HepG2 (cell line): ENCODE results near the gene IL11RA. TPM values are rescaled to one million over a fixed set of nuclear protein-coding genes. Genes with fewer than 3 reads are reported as not detected.

Source experiments
- AHDC1 ChIP-seq: sonication (generic); formaldehyde crosslinking; IDR thresholded peaks from 2 replicates; pipeline ENCODE4 v1.5.1; 2020; ENCODE audit warnings: mild to moderate bottlenecking, missing genetic modification reagents, borderline replicate concordance
- BCL6 ChIP-seq: IDR thresholded peaks from 2 replicates; pipeline ENCODE4 v1.6.1; 2016; ENCODE audit warnings: missing genetic modification reagents, missing compliant biosample characterization
- ESRRA ChIP-seq: sonication (generic); formaldehyde crosslinking; IDR thresholded peaks from 2 replicates; pipeline ENCODE4 v1.5.1; 2020; ENCODE audit warnings: mild to moderate bottlenecking, low read depth, missing genetic modification reagents
- FLYWCH1 ChIP-seq: sonication (generic); formaldehyde crosslinking; IDR thresholded peaks from 2 replicates; pipeline ENCODE4 v1.8.1; 2023; ENCODE audit warnings: mild to moderate bottlenecking, missing genetic modification reagents
- PATZ1 ChIP-seq: sonication (generic); formaldehyde crosslinking; IDR thresholded peaks from 2 replicates; pipeline ENCODE4 v1.4.0; 2020; ENCODE audit warnings: missing genetic modification reagents
- TOPORS ChIP-seq: sonication (generic); formaldehyde crosslinking; IDR thresholded peaks from 2 replicates; pipeline ENCODE4 v1.8.0; 2023; ENCODE audit warnings: mild to moderate bottlenecking, missing genetic modification reagents
- ZNF317 ChIP-seq: sonication (generic); formaldehyde crosslinking; IDR thresholded peaks from 2 replicates; pipeline ENCODE4 v1.5.0; 2020; ENCODE audit warnings: mild to moderate bottlenecking, missing genetic modification reagents
- ZNF883 ChIP-seq: sonication (generic); formaldehyde crosslinking; IDR thresholded peaks from 2 replicates; pipeline ENCODE4 v1.5.1; 2020; ENCODE audit warnings: mild to moderate bottlenecking, missing genetic modification reagents; ENCODE audit errors: not compliant biosample characterization
- polyA plus RNA-seq, 8 experiments: library from polyadenylated mRNA; depleted of rRNA in 3 of 8; stranded (reverse) in 7 of 8; unstranded in 1 of 8; fragments of >200 nt; fragmentation: Illumina TruSeq in 4 of 8; extraction: Trizol in 4 of 8; gene quantifications; 2 replicates each; pipeline versions ENCODE4 v1.2.1 to v1.2.3, GENCODE V29; 2011 to 2016; ENCODE audit warnings: low read depth in 4 of 8, missing spikeins in 1 of 8, mixed read lengths in 1 of 8; ENCODE audit not compliant: insufficient read depth in 1 of 8
- total RNA-seq, 5 experiments: library from RNA; depleted of rRNA; stranded (reverse); fragments of >200 nt; fragmentation: Illumina TruSeq; extraction: Trizol; gene quantifications; 2 replicates each; pipeline ENCODE4 v1.2.3, GENCODE V29; 2016; ENCODE audit warnings: low read depth in 1 of 5
- TF ChIP-seq, protein P1 (sequence below): sonication (generic); formaldehyde crosslinking; IDR thresholded peaks from 2 replicates; pipeline ENCODE4 v1.4.0; 2020; ENCODE audit warnings: mild to moderate bottlenecking, missing genetic modification reagents
- TF ChIP-seq, protein P2 (sequence below): IDR thresholded peaks from 2 replicates; pipeline ENCODE4 v1.4.0; 2020; ENCODE audit warnings: mild to moderate bottlenecking, missing genetic modification reagents
- TF ChIP-seq, protein P3 (sequence below): sonication (generic); formaldehyde crosslinking; IDR thresholded peaks from 2 replicates; pipeline ENCODE4 v1.4.0; 2020; ENCODE audit warnings: missing genetic modification reagents, borderline replicate concordance

IL11RA gene
- total and polyA plus RNA-seq, 2 of the 13 experiments (the other 11 are each of a cell fraction or from before 2014, with no cell fraction given): 2.0 to 4.2 TPM

- 0 out of 2 replicates have a peak, but pooled peaks have one; percentile 17 for TF ChIP-seq AHDC1 (CRISPR knock-in tag)
- TF ChIP-seq BCL6: peak; percentile 87
- TF ChIP-seq, protein P1, sequence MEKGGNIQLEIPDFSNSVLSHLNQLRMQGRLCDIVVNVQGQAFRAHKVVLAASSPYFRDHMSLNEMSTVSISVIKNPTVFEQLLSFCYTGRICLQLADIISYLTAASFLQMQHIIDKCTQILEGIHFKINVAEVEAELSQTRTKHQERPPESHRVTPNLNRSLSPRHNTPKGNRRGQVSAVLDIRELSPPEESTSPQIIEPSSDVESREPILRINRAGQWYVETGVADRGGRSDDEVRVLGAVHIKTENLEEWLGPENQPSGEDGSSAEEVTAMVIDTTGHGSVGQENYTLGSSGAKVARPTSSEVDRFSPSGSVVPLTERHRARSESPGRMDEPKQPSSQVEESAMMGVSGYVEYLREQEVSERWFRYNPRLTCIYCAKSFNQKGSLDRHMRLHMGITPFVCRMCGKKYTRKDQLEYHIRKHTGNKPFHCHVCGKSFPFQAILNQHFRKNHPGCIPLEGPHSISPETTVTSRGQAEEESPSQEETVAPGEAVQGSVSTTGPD: no peak; the same call in 1 of the 2 replicates
- TF ChIP-seq, protein P2, sequence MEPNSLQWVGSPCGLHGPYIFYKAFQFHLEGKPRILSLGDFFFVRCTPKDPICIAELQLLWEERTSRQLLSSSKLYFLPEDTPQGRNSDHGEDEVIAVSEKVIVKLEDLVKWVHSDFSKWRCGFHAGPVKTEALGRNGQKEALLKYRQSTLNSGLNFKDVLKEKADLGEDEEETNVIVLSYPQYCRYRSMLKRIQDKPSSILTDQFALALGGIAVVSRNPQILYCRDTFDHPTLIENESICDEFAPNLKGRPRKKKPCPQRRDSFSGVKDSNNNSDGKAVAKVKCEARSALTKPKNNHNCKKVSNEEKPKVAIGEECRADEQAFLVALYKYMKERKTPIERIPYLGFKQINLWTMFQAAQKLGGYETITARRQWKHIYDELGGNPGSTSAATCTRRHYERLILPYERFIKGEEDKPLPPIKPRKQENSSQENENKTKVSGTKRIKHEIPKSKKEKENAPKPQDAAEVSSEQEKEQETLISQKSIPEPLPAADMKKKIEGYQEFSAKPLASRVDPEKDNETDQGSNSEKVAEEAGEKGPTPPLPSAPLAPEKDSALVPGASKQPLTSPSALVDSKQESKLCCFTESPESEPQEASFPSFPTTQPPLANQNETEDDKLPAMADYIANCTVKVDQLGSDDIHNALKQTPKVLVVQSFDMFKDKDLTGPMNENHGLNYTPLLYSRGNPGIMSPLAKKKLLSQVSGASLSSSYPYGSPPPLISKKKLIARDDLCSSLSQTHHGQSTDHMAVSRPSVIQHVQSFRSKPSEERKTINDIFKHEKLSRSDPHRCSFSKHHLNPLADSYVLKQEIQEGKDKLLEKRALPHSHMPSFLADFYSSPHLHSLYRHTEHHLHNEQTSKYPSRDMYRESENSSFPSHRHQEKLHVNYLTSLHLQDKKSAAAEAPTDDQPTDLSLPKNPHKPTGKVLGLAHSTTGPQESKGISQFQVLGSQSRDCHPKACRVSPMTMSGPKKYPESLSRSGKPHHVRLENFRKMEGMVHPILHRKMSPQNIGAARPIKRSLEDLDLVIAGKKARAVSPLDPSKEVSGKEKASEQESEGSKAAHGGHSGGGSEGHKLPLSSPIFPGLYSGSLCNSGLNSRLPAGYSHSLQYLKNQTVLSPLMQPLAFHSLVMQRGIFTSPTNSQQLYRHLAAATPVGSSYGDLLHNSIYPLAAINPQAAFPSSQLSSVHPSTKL (CRISPR knock-in tag): no peak
- TF ChIP-seq PATZ1: peak; percentile 61; the same call in 1 of the 2 replicates
- TF ChIP-seq ZNF883 (CRISPR knock-in tag): no peak
- TF ChIP-seq, protein P3, sequence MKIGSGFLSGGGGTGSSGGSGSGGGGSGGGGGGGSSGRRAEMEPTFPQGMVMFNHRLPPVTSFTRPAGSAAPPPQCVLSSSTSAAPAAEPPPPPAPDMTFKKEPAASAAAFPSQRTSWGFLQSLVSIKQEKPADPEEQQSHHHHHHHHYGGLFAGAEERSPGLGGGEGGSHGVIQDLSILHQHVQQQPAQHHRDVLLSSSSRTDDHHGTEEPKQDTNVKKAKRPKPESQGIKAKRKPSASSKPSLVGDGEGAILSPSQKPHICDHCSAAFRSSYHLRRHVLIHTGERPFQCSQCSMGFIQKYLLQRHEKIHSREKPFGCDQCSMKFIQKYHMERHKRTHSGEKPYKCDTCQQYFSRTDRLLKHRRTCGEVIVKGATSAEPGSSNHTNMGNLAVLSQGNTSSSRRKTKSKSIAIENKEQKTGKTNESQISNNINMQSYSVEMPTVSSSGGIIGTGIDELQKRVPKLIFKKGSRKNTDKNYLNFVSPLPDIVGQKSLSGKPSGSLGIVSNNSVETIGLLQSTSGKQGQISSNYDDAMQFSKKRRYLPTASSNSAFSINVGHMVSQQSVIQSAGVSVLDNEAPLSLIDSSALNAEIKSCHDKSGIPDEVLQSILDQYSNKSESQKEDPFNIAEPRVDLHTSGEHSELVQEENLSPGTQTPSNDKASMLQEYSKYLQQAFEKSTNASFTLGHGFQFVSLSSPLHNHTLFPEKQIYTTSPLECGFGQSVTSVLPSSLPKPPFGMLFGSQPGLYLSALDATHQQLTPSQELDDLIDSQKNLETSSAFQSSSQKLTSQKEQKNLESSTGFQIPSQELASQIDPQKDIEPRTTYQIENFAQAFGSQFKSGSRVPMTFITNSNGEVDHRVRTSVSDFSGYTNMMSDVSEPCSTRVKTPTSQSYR (CRISPR knock-in tag): 0 out of 2 replicates have a peak, but pooled peaks have one; percentile 9
- TF ChIP-seq TOPORS: peak; percentile 93; the same call in 1 of the 2 replicates
- TF ChIP-seq ESRRA (CRISPR knock-in tag): no peak; the same call in 1 of the 2 replicates
- no peak for TF ChIP-seq FLYWCH1 (CRISPR knock-in tag)
- no peak for TF ChIP-seq ZNF317 (CRISPR knock-in tag)
Measured at GRCh38 chr9:34637356-34638137, 14.4 kb upstream of the IL11RA start, which contains the start of gene SIGMAR1 (continued).
